B cell (primary cell): ENCODE results near the gene CCK.

ENCODE experiments used
- EZH2 ChIP-seq: IDR thresholded peaks from 2 replicates; pipeline ENCODE4 v1.6.1; 2012; ENCODE audit warnings: borderline replicate concordance, low read depth, mild to moderate bottlenecking, moderate library complexity, low read length; ENCODE audit not compliant: insufficient read depth, poor library complexity, severe bottlenecking
- TF ChIP-seq, protein P1 (sequence below): fragments of 200-600 bp; IDR thresholded peaks from one replicate; pipeline ENCODE4 v1.8.0; 2022; ENCODE audit warnings: antibody characterized with exemption, mild to moderate bottlenecking

DNA sequence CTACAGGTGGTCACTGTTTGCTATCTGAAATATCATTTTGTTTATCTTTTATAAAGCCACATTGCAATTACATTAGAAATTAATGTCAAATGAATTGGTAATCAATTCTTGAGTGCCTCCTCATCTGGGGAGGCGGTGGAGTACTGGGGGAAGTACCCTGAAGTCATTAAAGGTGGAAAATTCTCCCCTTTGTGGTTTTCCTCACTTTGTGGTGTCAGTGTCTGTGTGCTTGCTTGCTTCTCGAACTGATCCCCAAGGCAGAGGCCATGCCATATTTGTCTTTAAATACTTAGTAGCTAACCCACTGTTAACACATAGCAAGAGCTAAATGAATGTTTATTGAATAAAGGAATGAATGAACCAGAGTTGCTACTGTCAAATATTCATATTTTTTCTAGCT, 40.5 kb upstream of the CCK start:
- TF ChIP-seq, protein P1, sequence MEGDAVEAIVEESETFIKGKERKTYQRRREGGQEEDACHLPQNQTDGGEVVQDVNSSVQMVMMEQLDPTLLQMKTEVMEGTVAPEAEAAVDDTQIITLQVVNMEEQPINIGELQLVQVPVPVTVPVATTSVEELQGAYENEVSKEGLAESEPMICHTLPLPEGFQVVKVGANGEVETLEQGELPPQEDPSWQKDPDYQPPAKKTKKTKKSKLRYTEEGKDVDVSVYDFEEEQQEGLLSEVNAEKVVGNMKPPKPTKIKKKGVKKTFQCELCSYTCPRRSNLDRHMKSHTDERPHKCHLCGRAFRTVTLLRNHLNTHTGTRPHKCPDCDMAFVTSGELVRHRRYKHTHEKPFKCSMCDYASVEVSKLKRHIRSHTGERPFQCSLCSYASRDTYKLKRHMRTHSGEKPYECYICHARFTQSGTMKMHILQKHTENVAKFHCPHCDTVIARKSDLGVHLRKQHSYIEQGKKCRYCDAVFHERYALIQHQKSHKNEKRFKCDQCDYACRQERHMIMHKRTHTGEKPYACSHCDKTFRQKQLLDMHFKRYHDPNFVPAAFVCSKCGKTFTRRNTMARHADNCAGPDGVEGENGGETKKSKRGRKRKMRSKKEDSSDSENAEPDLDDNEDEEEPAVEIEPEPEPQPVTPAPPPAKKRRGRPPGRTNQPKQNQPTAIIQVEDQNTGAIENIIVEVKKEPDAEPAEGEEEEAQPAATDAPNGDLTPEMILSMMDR = no peak
- TF ChIP-seq EZH2 = no peak
